K562 (cell line): Measurements from ENCODE around the gene ZDHHC3. TPM values are rescaled to one million over a fixed set of nuclear protein-coding genes. Genes with fewer than 3 reads are reported as not detected.

Experiments used
- ATAC-seq: fragments of 200-7000 bp; cut with Tn5 transposase; 3 replicates; pipeline ENCODE4 v1.9.1; 2020; ENCODE audit warnings: moderate library complexity
- BruUV-seq: library from RNA; stranded (reverse); fragments of 400-500 nt; replicated peaks from 2 replicates; lab custom pipeline; 2021; lab: Mats Ljungman, UMichigan
- CTCF ChIA-PET: fragments of 300-600 bp; formaldehyde crosslinking; extraction: SDS; loops from one replicate; lab custom pipeline; 2021; ENCODE audit warnings: low intra/inter-chr PET ratio; lab: Yijun Ruan, JAX
- POLR2A ChIA-PET: fragments of 300-600, 350-650 bp; sonication (Branson Sonifier 250); formaldehyde crosslinking; extraction: SDS; loops from one replicate; lab custom pipeline; 2021; ENCODE audit warnings: antibody characterized with exemption, inconsistent platforms; lab: Yijun Ruan, JAX
- DNase-seq, 4 experiments: peaks; one replicate each; pipeline versions ENCODE4 v3.0.0 to v3.0.0-alpha.2; 2011 to 2018; ENCODE audit warnings: low spot score in 3 of 4, mixed read lengths in 3 of 4; ENCODE audit errors: extremely low read depth in 1 of 4
- FAIRE-seq: peaks from 2 replicates; lab custom pipeline; 2011; peaks lifted over from hg19 to GRCh38; lab: Jason Lieb, UNC
- H2AFZ ChIP-seq: 2 replicates; pipeline ENCODE4 v1.6.0; 2011; ENCODE audit warnings: low read depth, low read length, control low read depth, inconsistent platforms
- H3K27ac ChIP-seq: fragments of 200-600 bp; 3 replicates; pipeline ENCODE4 v1.8.0; 2011; ENCODE audit warnings: low read depth, mild to moderate bottlenecking, control low read depth, inconsistent platforms, low read length, moderate library complexity, mixed read lengths; ENCODE audit errors: extremely low read depth
- H3K27me3 ChIP-seq, 2 experiments: fragments of 300-600 bp in 1 of 2; 2 replicates in 1 of 2; 3 replicates in 1 of 2; pipeline versions ENCODE4 v1.6.0 to v1.8.0; 2011; ENCODE audit warnings: inconsistent platforms in 2 of 2, low read length in 2 of 2, mild to moderate bottlenecking in 1 of 2, mixed read lengths in 1 of 2, moderate library complexity in 1 of 2; ENCODE audit not compliant: control insufficient read depth in 2 of 2, insufficient read depth in 2 of 2
- H3K36me3 ChIP-seq: fragments of 300-600 bp; 3 replicates; pipeline ENCODE4 v1.8.0; 2011; ENCODE audit warnings: mild to moderate bottlenecking, low read length, inconsistent platforms; ENCODE audit not compliant: control insufficient read depth, insufficient read depth
- H3K4me1 ChIP-seq, 2 experiments: fragments of 200-600 bp in 1 of 2; replicated peaks in 1 of 2; 2 replicates in 1 of 2; 3 replicates in 1 of 2; pipeline versions ENCODE4 v1.5.1 to v1.8.0; 2011; ENCODE audit warnings: inconsistent platforms in 2 of 2, low read length in 2 of 2, mild to moderate bottlenecking in 1 of 2, mixed read lengths in 1 of 2, moderate library complexity in 1 of 2; ENCODE audit not compliant: control insufficient read depth in 2 of 2, insufficient read depth in 2 of 2
- H3K4me2 ChIP-seq: 2 replicates; pipeline ENCODE4 v1.6.1; 2011; ENCODE audit warnings: low read length, control low read depth, inconsistent platforms, mixed read lengths; ENCODE audit not compliant: insufficient read depth
- H3K4me3 ChIP-seq: fragments of 200-600 bp; sonication (generic), shearing (Covaris generic); 2 replicates; pipeline ENCODE4 v1.5.1; 2016; ENCODE audit warnings: control low read depth, inconsistent platforms
- H3K79me2 ChIP-seq: fragments of 200-600 bp; 3 replicates; pipeline ENCODE4 v1.8.0; 2011; ENCODE audit warnings: low read length, inconsistent platforms; ENCODE audit not compliant: control insufficient read depth, insufficient read depth
- H3K9ac ChIP-seq, 2 experiments: 2 replicates each; pipeline versions ENCODE4 v1.6.0 to v1.6.1; 2011; ENCODE audit warnings: low read depth in 2 of 2, low read length in 2 of 2, control low read depth in 1 of 2, inconsistent platforms in 1 of 2, mild to moderate bottlenecking in 1 of 2, mixed read lengths in 1 of 2; ENCODE audit not compliant: insufficient read depth in 1 of 2
- H3K9me1 ChIP-seq: one replicate; pipeline ENCODE4 v1.6.0; 2011; ENCODE audit warnings: inconsistent platforms, mild to moderate bottlenecking, low read length, moderate library complexity; ENCODE audit not compliant: control insufficient read depth, insufficient read depth
- H3K9me3 ChIP-seq: replicated peaks from 2 replicates; pipeline ENCODE4 v1.5.1; 2011; ENCODE audit warnings: low read depth, low read length, inconsistent platforms; ENCODE audit not compliant: control insufficient read depth, insufficient read depth
- H4K20me1 ChIP-seq: replicated peaks from 2 replicates; pipeline ENCODE4 v1.6.1; 2011; ENCODE audit warnings: low read length, inconsistent platforms, mixed read lengths; ENCODE audit not compliant: control insufficient read depth, insufficient read depth
- CEBPB ChIP-seq: fragments of 450-650 bp; IDR thresholded peaks from 2 replicates; pipeline ENCODE4 v1.6.1; 2016; ENCODE audit warnings: missing genetic modification characterization, missing compliant biosample characterization
- CEBPG ChIP-seq, 3 experiments: fragments of 200-800 bp in 1 of 3; sonication (Bioruptor generic) in 1 of 3; sonication (generic) in 1 of 3; formaldehyde crosslinking in 1 of 3; IDR thresholded peaks in 2 of 3; conservative IDR thresholded peaks in 1 of 3; 2 replicates each; pipeline versions ENCODE4 v1.6.1 to v1.8.0; 2016 to 2022; ENCODE audit warnings: missing compliant biosample characterization in 2 of 3, missing genetic modification characterization in 2 of 3, mild to moderate bottlenecking in 1 of 3, missing genetic modification reagents in 1 of 3
- MED1 ChIP-seq: sonication (generic); formaldehyde crosslinking; IDR thresholded peaks from 2 replicates; pipeline ENCODE4 v1.8.1; 2023; ENCODE audit warnings: missing genetic modification reagents, borderline replicate concordance
- NFRKB ChIP-seq: fragments of 450-650 bp; IDR thresholded peaks from 2 replicates; pipeline ENCODE4 v1.6.1; 2016; ENCODE audit warnings: low read depth
- NR2C1 ChIP-seq, 2 experiments: fragments of 450-650 bp; IDR thresholded peaks; 2 replicates each; pipeline ENCODE4 v1.6.1; 2017; ENCODE audit warnings: mild to moderate bottlenecking in 2 of 2, antibody characterized with exemption in 1 of 2, inconsistent platforms in 1 of 2, missing compliant biosample characterization in 1 of 2, missing genetic modification characterization in 1 of 2
- RFX5 ChIP-seq: IDR thresholded peaks from 2 replicates; pipeline ENCODE4 v1.6.1; 2011; ENCODE audit warnings: low read depth, mild to moderate bottlenecking, improper control_type of control experiment, low read length
- SMC3 ChIP-seq: conservative IDR thresholded peaks from 2 replicates; pipeline ENCODE4 v1.6.1; 2011; ENCODE audit warnings: low read depth, low read length, improper control_type of control experiment; ENCODE audit not compliant: insufficient read depth
- THRAP3 ChIP-seq: fragments of 450-650 bp; IDR thresholded peaks from 2 replicates; pipeline ENCODE4 v1.6.1; 2016; ENCODE audit warnings: mild to moderate bottlenecking, inconsistent platforms, borderline replicate concordance
- ZNF717 ChIP-seq: fragments of 250-450 bp; sonication (Bioruptor Pico); IDR thresholded peaks from 2 replicates; pipeline ENCODE4 v1.5.0; 2021
- WGBS: fragments of 100-300 bp; shearing (Covaris generic); methylation state at CpG from one replicate; pipeline ENCODE4 v1.1.6; 2016; ENCODE audit warnings: low coverage, mixed read lengths; ENCODE audit not compliant: insufficient coverage; ENCODE audit errors: missing lambda C conversion rate; 5-methylcytosine and 5-hydroxymethylcytosine counted together
- in situ Hi-C: fragments of 300-500 bp; cut with MboI; formaldehyde crosslinking; loops from 4 replicates; pipeline ENCODE4 v1.15.0; 2018; ENCODE audit warnings: inconsistent platforms, mixed read lengths
- intact Hi-C: fragments of 100-400 bp; cut with micrococcal nuclease; formaldehyde crosslinking; loops from 2 replicates; pipeline ENCODE4 v1.14.2; 2022
- polyA plus RNA-seq, 8 experiments: library from polyadenylated mRNA; depleted of rRNA in 4 of 8; stranded (reverse) in 5 of 8; unstranded in 3 of 8; fragments of >200 nt; fragmentation: Nextera tagmentation in 2 of 8; fragmentation: Illumina TruSeq in 1 of 8; extraction: Ambion mirVana in 2 of 8; extraction: Trizol in 1 of 8; gene quantifications; 2 replicates each; pipeline versions ENCODE4 v1.2.1 to v1.2.3, GENCODE V29; 2011 to 2014; ENCODE audit warnings: inconsistent platforms in 1 of 8, missing spikeins in 1 of 8
- total RNA-seq, 7 experiments: library from RNA; depleted of rRNA in 6 of 7; stranded (reverse); fragments of >200 nt in 6 of 7; fragmentation: Illumina TruSeq in 2 of 7; extraction: Trizol in 2 of 7; gene quantifications; 2 replicates each; pipeline versions ENCODE4 v1.2.1 to v1.2.3, GENCODE V29; 2011 to 2021; ENCODE audit warnings: low replicate concordance in 1 of 7
- TF ChIP-seq, protein P1 (sequence below): sonication (generic); formaldehyde crosslinking; IDR thresholded peaks from 2 replicates; pipeline ENCODE4 v1.8.0; 2022; ENCODE audit warnings: mild to moderate bottlenecking, missing genetic modification reagents, borderline replicate concordance

Gene ZDHHC3
- total and polyA plus RNA-seq, 9 of the 15 experiments (the other 6 are each of a cell fraction or from before 2014, with no cell fraction given), result 10.3 to 120 (median 67.2) TPM

DNA sequence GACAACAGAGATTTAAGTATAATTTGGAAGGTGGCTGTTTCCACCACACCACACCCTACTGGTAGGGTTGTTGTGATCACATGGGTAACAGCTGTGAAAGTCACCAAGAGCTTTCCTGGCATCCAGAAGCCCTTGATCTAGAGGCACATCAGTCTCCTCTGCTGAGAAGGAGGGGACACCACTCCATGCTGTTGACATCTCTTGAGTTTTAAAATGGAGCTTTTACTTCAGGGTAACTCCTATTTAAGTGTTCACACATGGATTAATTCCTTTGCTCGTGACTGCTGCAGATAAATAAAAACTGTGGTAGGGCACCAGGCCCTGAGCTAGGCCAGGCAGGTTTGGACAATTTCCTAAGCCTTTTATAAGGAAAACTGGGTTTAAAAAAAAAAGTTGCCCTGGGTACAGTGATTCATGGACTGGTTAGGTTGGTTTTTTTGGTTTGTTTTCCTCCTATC lies 7.5 kb upstream of the ZDHHC3 start:
- H3K9me1 ChIP-seq, result no peaks in the 10 kb centered on the region
- H3K36me3 ChIP-seq, result peaks cover 74% of the 10 kb centered on the region
- no TSS peak for BruUV-seq
- POLR2A ChIA-PET, result interaction anchor here (0.6 to 2.1 kb wide), 9 partner anchors 9 to 1471 kb away, joined by 3 to 4 read pairs (median 3); no protein-coding TSS in a partner anchor
- H3K79me2 ChIP-seq, result peaks cover 94% of the 10 kb centered on the region
- CTCF ChIA-PET, result no interaction called here
- H3K27me3 ChIP-seq, result no peaks in the 10 kb centered on the region
- H3K4me1 ChIP-seq, result peaks cover 11 to 33% of the 10 kb centered on the region in 2 experiments
- H3K4me2 ChIP-seq, result no peak overlapping the region
- in situ Hi-C loops (no loop called here), intact Hi-C loops (no loop called here)
- TF ChIP-seq CEBPB, result no peak
- no peak for TF ChIP-seq THRAP3
- no peak for TF ChIP-seq ZNF717 (CRISPR knock-in tag)
- no peak for TF ChIP-seq SMC3
- no peak for TF ChIP-seq NFRKB
- TF ChIP-seq RFX5, result no peak
- TF ChIP-seq MED1 (CRISPR knock-in tag), result no peak
- TF ChIP-seq, protein P1, sequence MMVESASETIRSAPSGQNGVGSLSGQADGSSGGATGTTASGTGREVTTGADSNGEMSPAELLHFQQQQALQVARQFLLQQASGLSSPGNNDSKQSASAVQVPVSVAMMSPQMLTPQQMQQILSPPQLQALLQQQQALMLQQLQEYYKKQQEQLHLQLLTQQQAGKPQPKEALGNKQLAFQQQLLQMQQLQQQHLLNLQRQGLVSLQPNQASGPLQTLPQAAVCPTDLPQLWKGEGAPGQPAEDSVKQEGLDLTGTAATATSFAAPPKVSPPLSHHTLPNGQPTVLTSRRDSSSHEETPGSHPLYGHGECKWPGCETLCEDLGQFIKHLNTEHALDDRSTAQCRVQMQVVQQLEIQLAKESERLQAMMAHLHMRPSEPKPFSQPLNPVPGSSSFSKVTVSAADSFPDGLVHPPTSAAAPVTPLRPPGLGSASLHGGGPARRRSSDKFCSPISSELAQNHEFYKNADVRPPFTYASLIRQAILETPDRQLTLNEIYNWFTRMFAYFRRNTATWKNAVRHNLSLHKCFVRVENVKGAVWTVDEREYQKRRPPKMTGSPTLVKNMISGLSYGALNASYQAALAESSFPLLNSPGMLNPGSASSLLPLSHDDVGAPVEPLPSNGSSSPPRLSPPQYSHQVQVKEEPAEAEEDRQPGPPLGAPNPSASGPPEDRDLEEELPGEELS, result no peak
- TF ChIP-seq CEBPG (CRISPR knock-in tag; IDR thresholded peaks at IDR 0.05), result no peak
- no peak for TF ChIP-seq CEBPG (tag; conservative IDR thresholded peaks at IDR 0.05 in 1 of 2, IDR thresholded peaks at IDR 0.05 in 1 of 2)
- TF ChIP-seq NR2C1 (IDR thresholded peaks at IDR 0.05), result no peak
- no peak for TF ChIP-seq NR2C1 (tag; IDR thresholded peaks at IDR 0.05)
- WGBS, result 100% methylated on average over 1 of the region's 1 CpG
- H2AFZ ChIP-seq, result no peak overlapping the region
- no peak for DNase-seq
- no peak overlapping the region for H3K4me3 ChIP-seq
- H3K27ac ChIP-seq, result no peak overlapping the region
- H4K20me1 ChIP-seq, result peaks cover 37% of the 10 kb centered on the region
- ATAC-seq, result no peak
- H3K9me3 ChIP-seq, result 0 out of 2 replicates have a peak, but pooled peaks cover 2% of the 10 kb centered on the region
- FAIRE-seq, result no peak
- no peak overlapping the region for H3K9ac ChIP-seq
